ENCODE data around the gene DDTL.
A peak's percentile ranks its signal among the peaks of the same experiment; 100 is the strongest.
"Not testable (repeated sequence)": the region's sequence is repeated elsewhere in the genome, so short reads cannot be mapped to it uniquely, and the experiment has no call there.

The DDTL gene

DNA sequence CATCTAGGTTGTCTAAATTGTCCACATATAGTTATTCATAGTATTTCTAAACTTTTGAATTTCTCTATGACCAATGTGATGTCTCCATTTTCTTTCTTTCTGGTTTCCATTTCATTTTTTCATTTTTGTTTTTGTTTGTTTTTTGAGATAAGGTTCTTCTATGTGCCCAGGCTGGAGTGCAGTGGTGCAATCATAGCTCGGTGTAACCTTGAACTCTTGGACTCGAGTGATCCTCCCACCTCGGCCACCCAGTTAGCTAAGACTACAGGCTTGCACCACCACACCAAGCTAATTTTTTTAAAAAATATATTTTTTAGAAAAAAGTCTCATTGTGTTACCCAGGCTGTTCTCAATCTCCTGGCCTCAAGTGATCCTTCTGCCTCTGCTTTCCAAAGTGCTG is 30.4 kb downstream of the DDTL start:
- TF ChIP-seq GATA1 (IDR thresholded peaks at IDR 0.05; ENCODE audit: low read depth, low read length) (no peak), POLR2A (IDR thresholded peaks at IDR 0.05; ENCODE audit: low read length) (no peak)
- no peak for DNase-seq

DNA sequence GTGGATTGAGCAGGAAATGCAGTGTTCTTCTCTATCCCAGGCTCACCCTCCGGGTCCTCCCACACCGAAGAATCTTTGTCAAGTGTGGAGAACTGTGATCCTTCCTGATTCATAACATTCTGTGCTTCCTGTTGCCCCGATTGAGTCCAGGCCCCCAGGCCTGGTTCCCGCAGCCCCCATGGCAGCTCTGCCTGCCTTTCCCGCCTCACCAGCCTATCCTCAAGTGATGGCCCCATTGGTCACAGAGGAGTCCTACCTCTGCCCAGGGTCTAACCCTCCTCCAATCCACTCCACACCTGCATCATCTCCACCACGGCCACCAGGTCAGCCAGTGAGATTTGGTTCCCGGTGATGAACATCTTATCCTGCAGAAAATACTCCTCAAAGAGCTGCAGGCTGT is 33.1 kb downstream of the DDTL start:
- DNase-seq: not testable (repeated sequence)

DNA sequence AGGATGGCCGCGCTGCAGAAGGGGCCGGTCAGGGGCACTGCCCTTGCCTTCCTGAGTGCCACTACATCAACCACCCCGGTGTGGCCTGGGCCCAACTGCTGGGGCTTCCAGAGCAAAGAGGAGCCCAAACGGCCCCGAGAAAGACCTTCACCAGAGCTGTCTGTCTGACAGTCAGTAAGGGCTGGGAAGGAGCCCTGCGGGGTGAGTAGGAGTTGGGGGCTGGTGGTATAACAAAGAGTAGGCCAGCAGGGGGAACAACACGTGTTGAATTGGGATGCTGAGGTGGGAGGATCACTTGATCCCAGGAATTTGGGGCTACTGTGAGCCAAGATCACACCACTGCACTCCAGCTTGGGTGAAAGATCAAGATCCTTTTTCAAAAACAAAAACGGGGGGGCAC is 34.6 kb downstream of the DDTL start:
- TF ChIP-seq GATA1 (IDR thresholded peaks at IDR 0.05; ENCODE audit: low read depth, low read length): no peak
- TF ChIP-seq POLR2A (IDR thresholded peaks at IDR 0.05; ENCODE audit: low read length): no peak
- DNase-seq: no peak

DNA sequence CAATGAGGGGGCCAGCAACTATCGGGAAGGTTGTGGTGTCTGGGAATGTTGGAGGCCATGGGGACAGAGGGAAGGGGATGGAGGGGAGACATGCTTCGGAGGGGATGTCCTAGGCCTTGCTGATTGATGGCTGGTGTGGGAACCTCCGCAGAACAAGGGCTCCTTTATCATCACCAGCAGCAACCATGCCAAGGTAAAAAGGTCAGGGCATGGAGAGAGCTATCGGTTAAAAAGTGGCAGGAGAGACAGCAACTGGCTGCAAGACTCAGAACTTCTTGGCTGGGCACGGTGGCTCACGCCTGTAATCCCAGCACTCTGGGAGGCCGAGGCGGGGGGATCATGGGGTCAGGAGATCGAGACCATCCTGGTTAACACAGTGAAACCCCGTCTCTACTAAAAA is 35.6 kb downstream of the DDTL start:
- TF ChIP-seq POLR2A (IDR thresholded peaks at IDR 0.05; ENCODE audit: low read length): no peak
- no peak for TF ChIP-seq GATA1 (IDR thresholded peaks at IDR 0.05; ENCODE audit: low read depth, low read length)
- no peak for DNase-seq

DNA sequence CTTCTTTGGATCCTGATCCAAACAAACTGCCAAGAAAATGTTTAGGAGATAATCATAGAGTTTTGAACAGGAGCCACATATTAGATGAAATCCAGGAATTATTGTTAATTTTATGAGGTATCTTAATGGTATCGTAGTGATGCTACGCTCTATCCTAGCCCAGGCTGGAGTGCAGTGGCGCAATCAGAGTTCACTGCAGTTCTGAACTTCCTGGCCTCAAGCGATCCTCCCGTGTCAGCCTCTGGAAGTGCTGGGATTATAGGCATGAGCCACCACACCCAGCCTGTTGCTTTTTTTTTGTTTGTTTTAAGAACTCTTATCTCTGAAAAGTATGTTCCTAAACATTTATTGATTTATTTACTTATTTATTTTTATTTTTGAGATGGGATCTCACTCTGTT is 36.2 kb downstream of the DDTL start:
- TF ChIP-seq POLR2A (IDR thresholded peaks at IDR 0.05; ENCODE audit: low read length) (no peak), GATA1 (IDR thresholded peaks at IDR 0.05; ENCODE audit: low read depth, low read length) (no peak)
- DNase-seq: no peak

DNA sequence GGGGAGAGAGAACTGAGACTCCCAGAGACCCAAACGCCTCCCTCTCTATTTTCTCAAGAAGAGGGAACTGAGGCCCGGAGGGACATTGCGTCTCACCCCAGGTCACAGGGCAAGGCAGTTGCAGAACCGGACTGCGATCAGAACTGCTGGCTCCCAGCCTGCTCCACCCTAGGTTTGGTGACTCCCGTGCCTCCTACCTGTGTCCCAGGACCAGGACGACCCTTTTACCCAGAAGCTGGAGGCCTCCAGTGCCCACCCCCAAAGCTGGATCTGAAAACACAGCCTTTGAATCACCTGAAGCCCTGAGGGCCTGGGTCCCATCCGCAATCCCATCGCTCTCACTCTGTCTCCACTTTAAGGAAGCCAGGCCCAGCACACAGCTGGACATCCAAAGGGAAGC is 37.2 kb downstream of the DDTL start:
- TF ChIP-seq POLR2A (IDR thresholded peaks at IDR 0.05; ENCODE audit: low read length) (no peak), GATA1 (IDR thresholded peaks at IDR 0.05; ENCODE audit: low read depth, low read length) (no peak)
- no peak for DNase-seq

DNA sequence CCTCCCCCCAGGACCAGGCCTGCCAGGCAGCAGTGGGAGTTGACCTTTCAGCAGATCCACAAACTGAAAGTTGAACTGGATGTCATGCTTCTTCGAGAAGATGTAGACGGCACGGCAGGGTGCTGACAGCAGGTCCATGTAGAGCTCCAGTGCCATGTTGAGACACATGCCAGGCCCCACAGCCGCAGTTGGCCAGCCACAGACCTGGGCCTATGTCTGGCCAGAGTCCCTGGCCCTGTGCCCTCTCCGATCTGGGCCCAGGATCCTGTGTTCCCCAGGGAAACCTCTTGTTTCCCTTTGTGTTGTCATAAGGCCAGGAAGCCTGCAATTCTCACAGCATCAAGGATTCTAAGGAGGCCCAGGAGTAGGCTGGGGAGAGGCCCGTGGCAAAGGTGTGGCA is 38.5 kb downstream of the DDTL start, which contains the start of gene GSTT4:
Gene GSTT4 (minus strand): TSS at position 253 of the 400 bp plus-strand sequence. CDS start 97 bp downstream, at position 156.
- TF ChIP-seq POLR2A (IDR thresholded peaks at IDR 0.05; ENCODE audit: low read length) (no peak), GATA1 (IDR thresholded peaks at IDR 0.05; ENCODE audit: low read depth, low read length) (no peak)
- no peak for DNase-seq

DNA sequence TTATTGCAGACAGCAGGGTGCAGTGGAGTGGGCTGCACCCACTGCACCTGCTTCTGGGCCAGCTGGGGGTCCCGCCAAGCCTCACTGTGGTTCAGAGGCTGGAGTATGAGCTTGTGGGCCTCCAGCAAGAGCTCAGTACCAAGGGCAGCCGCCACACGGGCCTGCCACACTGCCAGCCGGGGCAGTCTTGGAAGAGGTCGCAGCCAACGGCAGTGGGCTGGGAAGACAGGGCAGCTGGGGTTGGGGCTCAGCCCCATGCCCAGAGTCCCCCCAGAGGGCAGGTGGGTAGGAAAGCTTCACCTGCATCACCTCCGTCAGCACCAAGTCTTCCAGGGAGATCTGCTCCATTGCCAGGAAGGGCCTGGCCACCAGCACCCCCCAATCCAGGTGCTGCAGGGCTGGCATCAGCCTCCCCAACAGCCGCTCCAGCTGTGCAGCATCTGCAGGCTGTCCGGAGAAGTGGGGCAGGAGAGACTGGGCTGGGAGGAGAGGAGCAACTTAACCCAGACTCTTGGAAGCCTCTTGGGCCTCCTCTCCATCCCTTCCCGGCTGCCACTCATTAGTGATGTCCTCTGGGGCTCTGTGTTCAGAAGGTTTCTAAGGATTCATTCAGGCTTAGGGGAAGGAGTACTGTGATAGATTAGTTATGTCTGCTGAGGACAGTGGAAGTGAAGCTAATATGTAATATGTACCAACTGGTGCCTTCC is 39.7 kb downstream of the DDTL start:
- DNase-seq: no peak
- TF ChIP-seq GATA1 (IDR thresholded peaks at IDR 0.05; ENCODE audit: low read depth, low read length) (no peak), POLR2A (IDR thresholded peaks at IDR 0.05; ENCODE audit: low read length) (no peak)

DNA sequence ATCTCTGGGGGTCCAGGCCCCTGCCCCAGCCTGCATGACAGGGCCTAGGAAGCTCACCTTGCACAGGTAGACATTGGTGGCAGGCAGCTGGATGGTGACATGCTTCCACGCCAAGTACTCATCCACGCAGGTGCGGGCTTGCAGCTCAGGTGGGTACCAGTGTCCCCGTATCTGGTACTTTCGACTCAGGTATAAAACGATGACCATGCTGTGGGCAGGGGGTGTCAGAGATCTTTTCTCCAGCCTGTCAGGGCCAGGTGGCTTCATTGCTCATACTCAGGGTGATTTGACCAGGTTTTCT is 40.2 kb downstream of the DDTL start:
- DNase-seq: no peak
- no peak for TF ChIP-seq GATA1 (IDR thresholded peaks at IDR 0.05; ENCODE audit: low read depth, low read length)
- no peak for TF ChIP-seq POLR2A (IDR thresholded peaks at IDR 0.05; ENCODE audit: low read length)

DNA sequence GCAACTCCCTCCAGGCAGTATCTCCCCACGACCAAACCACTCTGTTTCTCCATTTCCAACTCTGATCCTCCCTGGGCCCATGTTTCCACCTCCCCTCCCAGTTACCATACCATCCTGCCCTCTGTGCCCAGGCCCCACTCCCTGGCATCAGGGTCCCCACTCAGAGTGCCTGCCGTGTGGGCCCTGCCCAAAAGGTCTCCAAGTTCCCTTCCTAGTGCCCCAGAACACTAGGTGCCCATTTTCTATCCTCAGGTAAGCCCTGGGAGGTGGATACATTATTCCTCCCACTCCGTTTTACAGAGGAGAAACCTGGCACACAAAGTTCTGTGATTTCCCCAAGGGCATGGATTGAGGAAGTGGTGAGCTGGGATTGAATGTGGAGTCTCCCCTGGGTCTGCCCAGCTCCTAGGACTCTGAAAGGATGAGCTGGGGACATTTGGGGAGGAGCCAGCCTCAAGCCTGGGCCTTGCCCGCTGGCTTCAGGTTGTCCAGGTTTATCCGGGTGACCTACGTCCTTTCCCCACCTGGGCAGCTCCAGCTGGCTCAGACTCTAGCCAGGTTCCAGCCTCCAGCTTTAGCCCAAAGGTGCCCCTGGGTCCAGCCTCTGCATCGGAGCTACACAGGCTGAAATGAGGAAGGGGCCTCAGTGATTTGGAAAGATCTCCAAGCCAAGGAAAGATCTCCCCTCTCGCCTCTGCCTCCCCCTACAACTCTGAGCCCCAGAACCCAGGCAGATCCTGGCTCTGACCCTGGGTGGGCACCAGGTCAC is 40.7 kb downstream of the DDTL start:
- TF ChIP-seq POLR2A (IDR thresholded peaks at IDR 0.05; ENCODE audit: low read length): no peak
- TF ChIP-seq GATA1 (IDR thresholded peaks at IDR 0.05; ENCODE audit: low read depth, low read length): no peak
- DNase-seq: no peak

DNA sequence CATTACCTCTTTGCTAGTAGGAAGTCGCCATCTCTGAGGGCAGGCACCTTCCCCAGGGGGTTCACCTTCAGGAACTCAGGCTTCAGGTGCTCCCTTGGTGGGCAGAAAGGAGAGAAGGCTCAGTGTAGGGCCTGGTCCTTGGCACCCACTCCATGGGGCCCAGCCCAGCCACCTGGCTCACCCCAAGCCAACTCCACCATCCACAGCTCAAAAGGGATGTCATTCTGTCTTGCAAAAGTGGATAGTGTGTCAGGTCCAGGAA is 41.3 kb downstream of the DDTL start:
- no peak for TF ChIP-seq GATA1 (IDR thresholded peaks at IDR 0.05; ENCODE audit: low read depth, low read length)
- TF ChIP-seq POLR2A (IDR thresholded peaks at IDR 0.05; ENCODE audit: low read length): no peak
- no peak for DNase-seq

DNA sequence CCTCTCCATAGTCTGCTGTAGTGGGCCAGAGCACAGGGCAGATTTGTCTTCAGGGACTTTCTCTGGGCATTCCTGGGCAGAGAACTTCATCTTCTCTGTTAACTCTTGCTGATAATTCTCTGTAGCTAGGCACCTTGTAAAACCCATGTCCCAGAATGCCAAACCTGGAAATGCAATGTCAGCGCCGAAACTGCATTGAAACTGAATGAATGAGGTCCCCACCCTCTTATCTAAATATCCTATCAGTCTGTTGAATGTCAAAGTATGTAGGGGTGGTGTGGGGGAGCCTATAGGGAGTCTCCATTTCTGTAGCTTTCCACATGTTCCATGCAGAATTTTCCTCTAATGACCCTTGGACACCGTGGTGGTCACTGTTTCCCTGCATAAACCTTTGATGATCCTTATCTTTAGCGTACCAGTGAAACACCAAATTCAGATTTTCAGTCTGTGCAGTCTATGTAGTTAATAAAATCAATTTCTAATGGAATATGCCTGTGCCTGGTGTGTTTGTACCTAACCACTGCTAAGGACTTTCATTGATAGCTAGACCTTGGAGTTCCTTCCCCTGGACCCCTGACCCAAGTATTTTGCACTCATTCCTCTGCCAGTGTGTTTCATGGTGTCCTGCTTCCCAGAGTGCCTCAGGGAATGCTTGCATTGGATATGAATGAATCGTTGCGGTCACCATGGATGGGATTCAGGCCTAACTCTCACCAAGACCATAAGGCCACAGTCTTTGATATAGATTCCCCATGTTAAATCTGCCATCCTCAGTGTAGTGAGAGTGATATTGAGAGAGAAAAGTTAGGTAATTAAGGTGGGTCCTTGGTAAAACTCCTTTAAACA is 41.9 kb downstream of the DDTL start:
- TF ChIP-seq GATA1 (IDR thresholded peaks at IDR 0.05; ENCODE audit: low read depth, low read length): no peak
- TF ChIP-seq POLR2A (IDR thresholded peaks at IDR 0.05; ENCODE audit: low read length): no peak
- DNase-seq: no peak

DNA sequence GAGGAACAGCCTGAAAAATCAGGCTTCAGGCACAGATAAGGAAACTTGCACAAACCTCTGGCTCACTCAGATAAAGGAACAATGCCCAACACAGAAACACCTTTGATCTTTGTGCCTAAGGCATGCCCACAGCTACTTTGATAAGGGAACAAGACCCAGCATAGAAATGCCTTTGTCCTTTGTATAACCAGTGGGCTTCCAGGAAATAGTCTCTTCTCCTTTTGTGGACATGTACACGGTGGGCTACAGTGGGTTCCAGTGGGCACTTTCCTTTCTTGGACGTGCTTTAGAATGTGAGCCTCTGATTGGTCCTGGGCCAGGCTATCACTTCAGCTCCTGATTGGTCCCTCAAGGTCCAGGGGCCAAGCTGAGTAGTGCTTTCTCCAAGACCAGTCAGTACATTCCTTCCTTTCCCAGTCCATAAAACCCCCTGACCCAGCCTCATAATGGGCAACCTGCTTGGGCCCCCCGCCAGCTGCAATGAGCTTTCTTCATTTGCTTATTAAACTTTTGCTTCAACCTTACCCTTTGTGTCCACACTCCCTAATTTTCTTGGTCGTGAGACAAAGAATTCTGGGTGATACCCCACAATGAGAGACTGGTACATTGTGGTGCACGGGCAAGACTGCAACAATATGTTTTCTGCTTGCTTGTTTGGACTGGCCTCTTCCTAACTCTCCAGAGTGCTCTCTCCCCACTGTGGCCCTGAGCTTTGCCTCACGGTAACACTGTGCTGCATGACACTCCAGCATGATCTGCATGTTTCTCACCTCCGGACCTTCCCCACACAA is 42.7 kb downstream of the DDTL start:
- no peak for TF ChIP-seq POLR2A (IDR thresholded peaks at IDR 0.05; ENCODE audit: low read length)
- no peak for TF ChIP-seq GATA1 (IDR thresholded peaks at IDR 0.05; ENCODE audit: low read depth, low read length)
- DNase-seq: peak in 1 of 2 experiments; percentile 60

DNA sequence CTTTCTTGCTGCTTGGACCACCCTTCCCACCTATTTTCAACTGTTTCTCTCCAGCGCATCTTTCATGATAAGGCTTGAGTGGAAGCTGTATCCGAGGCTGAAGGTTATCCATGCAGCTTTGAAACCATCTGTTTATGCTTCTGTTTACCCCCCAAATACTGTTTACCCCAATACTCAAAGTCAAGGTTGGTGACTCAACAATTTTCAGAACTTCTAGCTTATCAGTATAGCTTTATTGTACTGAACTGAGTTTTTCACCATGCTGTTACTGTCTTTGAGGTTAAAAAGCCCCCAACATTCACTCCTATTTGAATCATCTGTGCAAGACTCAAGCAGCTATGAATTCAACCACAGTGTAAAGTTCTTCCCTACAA is 43.3 kb downstream of the DDTL start:
- TF ChIP-seq GATA1 (IDR thresholded peaks at IDR 0.05; ENCODE audit: low read depth, low read length) (no peak), POLR2A (IDR thresholded peaks at IDR 0.05; ENCODE audit: low read length) (no peak)
- DNase-seq: no peak
